ENCODE measurements around the gene ABTB1.
A peak's percentile ranks its signal among the peaks of the same experiment; 100 is the strongest.

The ABTB1 gene

GRCh38 chr3:127632035-127632820 lies 40.5 kb upstream of the ABTB1 start:
- H3K27ac ChIP-seq (replicated peaks), result no peak overlapping the region
- DNase-seq (ENCODE audit: low read depth in 1 of 2, low spot score in 1 of 2), result no peak
- no peak overlapping the region for H3K4me3 ChIP-seq (replicated peaks; ENCODE audit: insufficient read depth, low read length)
- TF ChIP-seq REST (IDR thresholded peaks at IDR 0.05; ENCODE audit: insufficient replicate concordance, low read depth), result no peak
- TF ChIP-seq CTCF (IDR thresholded peaks at IDR 0.05; ENCODE audit: insufficient read depth, low read length), result no peak
- TF ChIP-seq SPI1 (IDR thresholded peaks at IDR 0.05; ENCODE audit: borderline replicate concordance, low read depth), result no peak
- TF ChIP-seq GABPA (IDR thresholded peaks at IDR 0.05; ENCODE audit: low read depth), result no peak
- no peak for TF ChIP-seq POLR2AphosphoS5 (IDR thresholded peaks at IDR 0.05; ENCODE audit: low read depth)
- H3K27me3 ChIP-seq (ENCODE audit: insufficient read depth, poor library complexity, severe bottlenecking), result peaks cover 7% of the 10 kb centered on the region

GRCh38 chr3:127634653-127635052 lies 38.1 kb upstream of the ABTB1 start:
- Histone ChIP-seq H3K27ac (replicated peaks) (no peak overlapping the region), H3K27me3 (ENCODE audit: insufficient read depth, poor library complexity, severe bottlenecking) (no peaks in the 10 kb centered on the region), H3K4me3 (replicated peaks; ENCODE audit: insufficient read depth, low read length) (no peak overlapping the region)
- no peak for TF ChIP-seq SPI1 (IDR thresholded peaks at IDR 0.05; ENCODE audit: borderline replicate concordance, low read depth)
- no peak for TF ChIP-seq POLR2AphosphoS5 (IDR thresholded peaks at IDR 0.05; ENCODE audit: low read depth)
- TF ChIP-seq GABPA (IDR thresholded peaks at IDR 0.05; ENCODE audit: low read depth), result no peak
- no peak for TF ChIP-seq REST (IDR thresholded peaks at IDR 0.05; ENCODE audit: insufficient replicate concordance, low read depth)
- no peak for TF ChIP-seq CTCF (IDR thresholded peaks at IDR 0.05; ENCODE audit: insufficient read depth, low read length)
- DNase-seq (ENCODE audit: low read depth in 1 of 2, low spot score in 1 of 2), result no peak

- H3K4me3 ChIP-seq (replicated peaks; ENCODE audit: insufficient read depth, low read length), result no peak overlapping the region
Measured at GRCh38 chr3:127637546-127637945, 35.2 kb upstream of the ABTB1 start.

More at GRCh38 chr3:127637546-127637945, 35.2 kb upstream of the ABTB1 start:
- Histone ChIP-seq H3K27ac (replicated peaks) (no peak overlapping the region; the same call in 1 of the 2 replicates), H3K27me3 (ENCODE audit: insufficient read depth, poor library complexity, severe bottlenecking) (no peaks in the 10 kb centered on the region)
- TF ChIP-seq REST (IDR thresholded peaks at IDR 0.05; ENCODE audit: insufficient replicate concordance, low read depth) (no peak), CTCF (IDR thresholded peaks at IDR 0.05; ENCODE audit: insufficient read depth, low read length) (no peak), POLR2AphosphoS5 (IDR thresholded peaks at IDR 0.05; ENCODE audit: low read depth) (no peak)
- peak in 1 of 2 experiments; percentile 67 for DNase-seq (ENCODE audit: low read depth in 1 of 2, low spot score in 1 of 2)
